GM18505 (cell line): ENCODE results near the gene PSMA2.

Experiments used
- ATAC-seq: cut with Tn5 transposase; IDR thresholded peaks from one replicate; pipeline ENCODE4 v1.9.1; 2021; ENCODE audit not compliant: unreplicated experiment
- POLR2A ChIP-seq: IDR thresholded peaks from 4 replicates; pipeline ENCODE4 v1.6.1; 2011; ENCODE audit warnings: borderline replicate concordance; ENCODE audit not compliant: insufficient read depth, insufficient read length; ENCODE audit errors: extremely low read depth

Gene PSMA2

DNA sequence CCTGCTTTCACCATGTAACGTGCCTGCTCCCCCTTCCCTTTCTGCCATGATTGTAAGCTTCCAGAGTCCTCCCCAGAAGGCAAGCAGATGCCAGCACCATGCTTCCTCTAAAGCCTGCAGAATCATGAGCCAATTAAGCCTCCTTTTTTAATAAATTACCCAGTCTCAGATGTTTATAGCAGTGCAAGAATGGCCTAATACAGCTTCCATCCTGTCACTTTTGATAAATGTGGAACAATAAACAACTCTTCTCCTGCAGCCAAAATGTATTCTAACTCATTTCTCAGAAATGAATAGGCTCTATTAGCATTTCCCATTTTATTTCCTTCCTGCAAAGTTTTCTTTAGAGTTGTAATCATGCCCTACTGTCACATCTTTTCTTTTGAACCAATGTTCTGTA is 63.5 kb downstream of the PSMA2 start:
- no peak for TF ChIP-seq POLR2A
- no peak for ATAC-seq
